NCI-H2107 treated with DMSO at 0.1 percent for 48 hours (cell line): Measurements from ENCODE around the gene CBY2.
"Not testable (repeated sequence)": the region's sequence is repeated elsewhere in the genome, so short reads cannot be mapped to it uniquely, and the experiment has no call there.

Experiments
- DNase-seq: peaks from one replicate; lab custom pipeline; 2025; ENCODE audit not compliant: unreplicated experiment; lab: John Stamatoyannopoulos, UW

CBY2 gene

DNA sequence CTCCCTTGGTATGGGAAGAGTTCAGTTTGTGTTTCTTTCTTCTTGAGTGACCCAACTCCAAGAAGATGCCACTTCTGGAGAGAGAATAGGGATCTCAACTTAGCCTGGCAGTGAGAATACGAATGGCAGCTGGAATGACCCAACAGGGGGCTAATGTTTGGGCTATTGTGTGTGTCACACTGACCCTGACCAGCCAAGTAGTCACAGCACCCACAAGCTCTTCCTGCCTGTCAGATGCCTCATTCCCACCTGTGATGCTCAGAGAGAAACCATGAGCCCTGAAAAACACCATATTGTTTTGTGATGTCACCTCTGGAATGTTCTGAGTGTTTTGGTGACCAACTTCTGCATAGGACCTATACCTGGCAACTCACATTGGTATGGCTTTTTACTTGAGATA lies at the start of gene CBY2:
CBY2 (plus strand) TSS at position 233 of the 400 bp plus-strand sequence; CDS start at position 304, 71 bp downstream.
- DNase-seq, result no peak

DNA sequence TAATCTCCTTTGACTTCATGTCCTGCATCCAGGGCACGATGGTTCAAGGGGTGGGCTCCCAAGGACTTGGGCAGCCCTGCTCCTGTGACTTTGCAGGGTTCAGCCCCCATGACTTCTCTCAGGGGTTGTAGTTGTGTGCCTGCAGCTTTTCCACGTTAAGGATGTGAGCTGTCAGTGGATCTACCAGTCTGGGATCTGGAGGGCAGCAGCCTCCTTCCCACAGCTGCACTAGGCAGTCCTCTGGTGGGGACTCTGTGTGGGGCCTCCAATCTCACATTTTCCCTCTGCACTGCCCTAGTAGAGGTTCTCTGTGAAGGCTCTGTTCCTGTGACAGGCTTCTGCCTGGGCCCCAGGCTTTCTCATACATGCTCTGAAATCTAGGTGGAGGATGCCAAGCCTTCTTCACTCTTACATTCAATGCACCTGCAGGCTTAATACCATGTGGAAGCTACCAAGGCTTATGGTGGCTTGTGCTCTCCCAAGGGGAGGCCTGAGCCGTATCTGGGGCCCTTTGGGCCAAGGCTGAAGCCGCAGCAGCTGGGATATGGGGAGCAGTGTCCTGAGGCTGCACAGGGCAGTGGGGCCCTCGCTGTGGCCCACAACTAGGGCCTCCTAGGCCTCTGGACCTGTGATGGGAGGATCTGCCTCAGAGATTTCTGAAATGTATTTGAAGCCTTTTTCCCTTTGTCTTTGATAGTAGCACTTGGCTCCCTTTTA lies 47.3 kb upstream of the CBY2 start:
- no peak for DNase-seq

- DNase-seq, result no peak
These were observed 43.4 kb upstream of the CBY2 start for GRCh38 chr13:45658586-45659235.

- DNase-seq, result no peak
These were observed 42.6 kb upstream of the CBY2 start for GRCh38 chr13:45659536-45659935.

DNA sequence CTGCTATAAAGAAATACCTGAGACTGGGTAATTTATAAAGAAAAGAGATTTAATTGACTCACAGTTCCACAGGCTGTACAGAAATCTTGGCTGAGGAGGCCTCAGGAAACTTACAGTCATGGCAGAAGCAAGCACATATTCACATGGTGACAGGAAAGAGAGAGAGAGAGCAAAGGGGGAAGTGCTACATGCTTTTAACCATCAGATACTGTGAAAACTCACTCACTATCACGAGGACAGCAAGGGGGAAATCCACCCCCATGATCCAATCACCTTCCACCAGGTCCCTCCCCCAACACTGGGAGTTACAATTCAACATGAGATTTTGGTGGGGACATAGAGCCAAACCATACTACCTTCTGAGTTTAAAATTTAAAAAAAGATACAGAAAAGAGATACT lies 41.7 kb upstream of the CBY2 start:
- DNase-seq, result not testable (repeated sequence)

GRCh38 chr13:45662162-45662561 lies 40.0 kb upstream of the CBY2 start:
- DNase-seq, result no peak

- not testable (repeated sequence) for DNase-seq
These were observed 39.2 kb upstream of the CBY2 start for GRCh38 chr13:45662903-45663302.

DNA sequence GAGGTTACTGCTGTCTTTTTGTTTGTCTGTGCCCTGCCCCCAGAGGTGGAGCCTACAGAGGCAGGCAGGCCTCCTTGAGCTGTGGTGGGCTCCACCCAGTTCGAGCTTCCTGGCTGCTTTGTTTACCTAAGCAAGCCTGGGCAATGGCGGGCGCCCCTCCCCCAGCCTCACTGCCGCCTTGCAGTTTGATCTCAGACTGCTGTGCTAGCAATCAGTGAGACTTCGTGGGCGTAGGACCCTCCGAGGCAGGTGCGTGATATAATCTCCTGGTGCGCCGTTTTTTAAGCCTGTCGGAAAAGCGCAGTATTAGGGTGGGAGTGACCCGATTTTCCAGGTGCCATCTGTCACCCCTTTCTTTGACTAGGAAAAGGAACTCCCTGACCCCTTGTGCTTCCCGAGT lies 32.5 kb upstream of the CBY2 start:
- not testable (repeated sequence) for DNase-seq

- DNase-seq, result no peak
These were observed 31.8 kb upstream of the CBY2 start for GRCh38 chr13:45670189-45670885.

GRCh38 chr13:45674908-45675307 lies 27.2 kb upstream of the CBY2 start:
- DNase-seq, result peak; percentile 54

DNA sequence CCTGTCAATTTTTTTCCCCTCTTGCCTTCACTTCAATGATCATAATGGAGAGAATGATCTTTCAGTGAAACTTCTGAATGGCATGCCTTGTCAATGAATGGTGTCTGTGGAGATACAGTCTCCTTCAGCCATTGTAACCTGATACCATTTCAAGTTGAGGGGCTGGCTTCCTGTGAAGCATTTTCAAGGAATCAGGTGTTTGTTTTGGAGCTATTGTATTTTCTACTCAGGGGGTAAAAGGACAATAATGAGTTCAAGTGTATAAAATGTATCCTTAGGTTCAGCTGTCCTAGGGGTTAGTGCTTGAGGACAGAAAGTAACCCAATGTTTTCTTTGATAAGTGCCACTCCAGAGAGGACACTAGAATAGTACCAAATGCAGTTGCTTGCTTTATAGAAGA lies 23.8 kb upstream of the CBY2 start:
- DNase-seq, result peak; percentile 47

DNA sequence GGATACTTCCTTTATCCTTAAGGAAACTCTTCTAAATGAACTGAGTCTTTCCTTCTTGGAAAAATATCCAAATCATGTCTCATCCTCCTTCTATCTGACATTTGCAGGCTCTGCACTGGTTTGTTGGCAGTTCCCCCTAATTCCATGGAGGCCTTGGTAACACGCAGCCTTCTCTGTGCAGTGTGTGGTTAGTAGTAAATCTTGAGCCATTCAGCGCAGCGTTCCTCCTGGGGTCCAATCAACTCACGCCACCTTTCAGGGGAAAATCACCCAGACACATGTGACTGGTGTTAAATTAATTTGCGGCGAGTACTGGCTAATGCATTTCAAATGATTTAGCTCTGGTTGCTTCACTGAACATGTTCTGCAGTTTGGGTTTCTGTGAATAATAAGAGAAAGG lies 21.0 kb upstream of the CBY2 start:
- no peak for DNase-seq

- DNase-seq, result no peak
These were observed 19.6 kb upstream of the CBY2 start for GRCh38 chr13:45682494-45683008.

GRCh38 chr13:45683701-45684100 lies 18.4 kb upstream of the CBY2 start:
- no peak for DNase-seq

GRCh38 chr13:45688577-45688976 lies 13.5 kb upstream of the CBY2 start:
- DNase-seq, result no peak

DNA sequence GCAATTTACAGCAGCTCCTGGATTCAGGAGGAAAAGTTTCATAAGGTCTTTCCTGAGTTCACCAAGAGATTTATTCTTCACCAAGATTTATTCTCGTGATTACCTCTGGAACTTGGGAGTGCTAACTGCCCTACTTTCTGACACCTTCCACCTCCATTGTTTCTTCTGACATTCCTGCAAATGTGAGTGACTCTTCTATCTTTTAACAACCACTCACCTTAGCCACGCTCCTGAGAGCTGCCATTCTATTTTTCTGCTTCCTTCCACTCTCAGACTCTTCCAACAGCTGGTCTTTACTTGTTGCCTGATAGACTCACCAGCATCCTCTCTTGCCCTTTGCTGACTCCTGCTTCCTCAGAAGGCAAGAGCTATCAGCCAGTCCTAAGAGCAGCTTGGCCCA lies 11.5 kb upstream of the CBY2 start:
- DNase-seq, result no peak

GRCh38 chr13:45691251-45691650 lies 10.9 kb upstream of the CBY2 start:
- no peak for DNase-seq

DNA sequence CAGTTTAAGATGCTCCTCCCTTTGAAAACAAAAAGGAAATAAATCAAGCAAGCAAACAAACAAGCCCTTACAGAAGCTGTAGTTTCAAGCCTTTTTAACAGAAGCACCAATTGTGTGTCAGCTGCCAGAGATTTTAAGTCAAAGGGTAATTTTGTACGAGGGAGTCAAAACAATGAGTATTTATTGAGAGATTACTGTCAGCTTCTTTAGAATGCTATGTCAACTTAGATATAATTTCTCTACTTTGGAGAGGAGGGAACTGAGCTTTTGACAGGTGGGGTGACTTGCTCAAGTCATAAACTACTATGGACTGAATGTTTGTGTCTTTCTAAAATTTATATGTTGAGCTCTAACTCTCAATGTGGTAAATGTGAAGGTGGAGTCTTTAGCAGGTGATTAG lies 10.5 kb upstream of the CBY2 start:
- no peak for DNase-seq

DNA sequence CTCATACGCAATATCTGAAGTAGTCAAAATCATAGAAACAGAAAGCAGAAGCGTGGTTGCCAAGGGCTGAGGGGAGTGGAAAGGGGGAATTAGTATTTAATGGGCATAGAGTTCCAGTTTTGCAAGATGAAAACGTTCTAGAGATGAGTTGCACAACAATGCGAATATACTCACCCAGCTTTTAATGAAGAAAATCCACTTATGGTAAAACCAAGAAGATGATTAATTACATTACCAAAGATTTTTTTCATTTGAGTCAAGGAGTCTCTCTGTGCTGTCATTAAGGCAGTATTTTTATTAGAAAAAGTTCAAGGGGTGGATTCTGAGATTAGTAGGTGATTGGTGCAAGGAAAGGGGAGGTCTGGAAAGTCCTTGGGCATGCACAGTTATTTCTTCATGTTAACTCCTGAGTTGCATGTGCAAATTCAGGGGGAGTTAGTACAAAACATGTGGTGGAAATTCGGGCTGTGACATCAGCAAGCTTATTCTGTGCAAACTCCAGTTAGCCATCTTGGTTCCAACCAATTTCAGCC lies 6.9 kb upstream of the CBY2 start:
- DNase-seq, result no peak

GRCh38 chr13:45696610-45697226 lies 5.4 kb upstream of the CBY2 start:
- DNase-seq, result no peak
